Ascending aorta (tissue), 2 donors: Measurements from ENCODE around the gene SMIM20. TPM values are rescaled to one million over a fixed set of nuclear protein-coding genes. Genes with fewer than 3 reads are reported as not detected.

Experiments used
- DNase-seq, 2 donors: peaks; one replicate each; pipeline ENCODE4 v3.0.0-alpha.2; 2019; ENCODE audit warnings: low spot score in 2 of 2
- H3K27ac ChIP-seq, 2 donors: fragments of 200-600 bp; sonication (generic); one replicate each; pipeline ENCODE4 v1.5.1; 2016 to 2017; ENCODE audit warnings: mild to moderate bottlenecking in 1 of 2
- H3K27me3 ChIP-seq: fragments of 200-600 bp; sonication (generic); one replicate; pipeline ENCODE4 v1.5.1; 2017
- H3K36me3 ChIP-seq, 2 donors: fragments of 200-600 bp; sonication (generic); one replicate each; pipeline ENCODE4 v1.5.1; 2016
- H3K4me1 ChIP-seq, 2 donors: fragments of 200-600 bp; sonication (generic); one replicate each; pipeline ENCODE4 v1.5.1; 2016 to 2017; ENCODE audit warnings: mild to moderate bottlenecking in 1 of 2
- H3K4me3 ChIP-seq, 2 donors: fragments of 200-600 bp; sonication (generic); one replicate each; pipeline ENCODE4 v1.5.1; 2016 to 2017; ENCODE audit warnings: mild to moderate bottlenecking in 1 of 2
- H3K9me3 ChIP-seq, 2 donors: fragments of 200-600 bp; sonication (generic); one replicate each; pipeline ENCODE4 v1.5.1; 2016
- intact Hi-C: fragments of 100-400 bp; cut with DNase I; formaldehyde crosslinking; loops from one replicate; pipeline ENCODE4 v1.15.1; 2023
- total RNA-seq: library from RNA; depleted of rRNA; stranded (reverse); fragments of >200 nt; gene quantifications from one replicate; pipeline ENCODE4 v1.1.0, GENCODE V29; 2016
- TF ChIP-seq, protein P1 (sequence below), 3 experiments: fragments of 200-600 bp in 2 of 3; fragments of 450-650 bp in 1 of 3; sonication (generic) in 2 of 3; IDR thresholded peaks; one replicate each; pipeline ENCODE4 v1.5.1; 2016 to 2019; ENCODE audit warnings: antibody characterized with exemption in 3 of 3, mild to moderate bottlenecking in 1 of 3, moderate library complexity in 1 of 3

Gene SMIM20
- total RNA-seq, 1 donor from 2014 or later, result 5.7 TPM

DNA sequence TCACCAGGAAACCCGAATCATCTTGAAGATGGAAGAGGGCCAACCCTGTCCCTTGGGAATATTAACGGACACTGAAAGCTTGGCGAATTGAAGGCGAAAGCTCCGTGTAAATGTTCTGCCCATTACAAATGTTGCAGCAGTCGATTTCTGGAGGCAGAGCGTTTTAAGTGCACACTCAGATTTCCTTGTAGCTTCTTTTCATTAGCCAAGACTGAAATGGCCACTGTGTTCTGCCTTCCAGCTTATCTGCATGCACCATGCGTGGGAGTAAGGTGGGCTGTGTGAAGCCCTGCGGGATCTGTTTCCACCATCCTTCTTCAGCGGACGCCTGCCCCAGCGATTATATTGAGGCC, 1.3 kb downstream of the SMIM20 start:
- Histone ChIP-seq H3K27ac (no peak overlapping the region), H3K4me3 (peak overlapping the region in 1 of 2 donors; percentile 70), H3K4me1 (peaks cover 0 to 9% of the 10 kb centered on the region in 2 donors), H3K9me3 (no peaks in the 10 kb centered on the region), H3K36me3 (peaks cover 0 to 3% of the 10 kb centered on the region in 2 donors), H3K27me3 (no peaks in the 10 kb centered on the region)
- no peak for DNase-seq
- TF ChIP-seq, protein P1, sequence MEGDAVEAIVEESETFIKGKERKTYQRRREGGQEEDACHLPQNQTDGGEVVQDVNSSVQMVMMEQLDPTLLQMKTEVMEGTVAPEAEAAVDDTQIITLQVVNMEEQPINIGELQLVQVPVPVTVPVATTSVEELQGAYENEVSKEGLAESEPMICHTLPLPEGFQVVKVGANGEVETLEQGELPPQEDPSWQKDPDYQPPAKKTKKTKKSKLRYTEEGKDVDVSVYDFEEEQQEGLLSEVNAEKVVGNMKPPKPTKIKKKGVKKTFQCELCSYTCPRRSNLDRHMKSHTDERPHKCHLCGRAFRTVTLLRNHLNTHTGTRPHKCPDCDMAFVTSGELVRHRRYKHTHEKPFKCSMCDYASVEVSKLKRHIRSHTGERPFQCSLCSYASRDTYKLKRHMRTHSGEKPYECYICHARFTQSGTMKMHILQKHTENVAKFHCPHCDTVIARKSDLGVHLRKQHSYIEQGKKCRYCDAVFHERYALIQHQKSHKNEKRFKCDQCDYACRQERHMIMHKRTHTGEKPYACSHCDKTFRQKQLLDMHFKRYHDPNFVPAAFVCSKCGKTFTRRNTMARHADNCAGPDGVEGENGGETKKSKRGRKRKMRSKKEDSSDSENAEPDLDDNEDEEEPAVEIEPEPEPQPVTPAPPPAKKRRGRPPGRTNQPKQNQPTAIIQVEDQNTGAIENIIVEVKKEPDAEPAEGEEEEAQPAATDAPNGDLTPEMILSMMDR (IDR thresholded peaks at IDR 0.05), result no peak
- intact Hi-C loops, result loop anchor here (10.0 kb wide), 4 partner anchors 601 to 1329 kb away; partner anchors contain the start of genes TBC1D19 and ZCCHC4

DNA sequence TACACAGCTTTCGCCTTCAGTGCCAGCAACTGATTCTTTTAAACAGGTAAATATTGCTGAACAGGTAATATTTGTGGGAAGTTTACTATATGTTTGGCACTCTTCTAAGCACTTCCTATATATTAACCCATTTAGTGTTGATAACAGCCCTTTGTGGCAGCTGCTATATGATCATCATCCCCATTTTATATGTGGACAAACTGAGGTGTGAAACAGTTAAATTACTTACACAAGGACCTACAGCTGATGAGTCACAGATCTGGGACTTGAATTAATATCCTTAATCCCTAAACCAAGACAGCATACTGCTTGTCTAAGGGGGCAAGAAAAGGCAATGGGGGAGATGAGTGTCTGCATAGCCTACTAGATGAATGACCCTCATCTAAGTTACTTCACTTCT, 2.9 kb downstream of the SMIM20 start:
- Histone ChIP-seq H3K27ac (no peak overlapping the region), H3K4me1 (peaks cover 0 to 9% of the 10 kb centered on the region in 2 donors), H3K4me3 (no peak overlapping the region), H3K9me3 (no peaks in the 10 kb centered on the region), H3K27me3 (no peaks in the 10 kb centered on the region), H3K36me3 (peaks cover 0 to 3% of the 10 kb centered on the region in 2 donors)
- intact Hi-C loops, result loop anchor here (10.0 kb wide), 4 partner anchors 602 to 1328 kb away; partner anchors contain the start of genes TBC1D19 and ZCCHC4
- TF ChIP-seq, protein P1 (IDR thresholded peaks at IDR 0.05), result no peak
- DNase-seq, result no peak

DNA sequence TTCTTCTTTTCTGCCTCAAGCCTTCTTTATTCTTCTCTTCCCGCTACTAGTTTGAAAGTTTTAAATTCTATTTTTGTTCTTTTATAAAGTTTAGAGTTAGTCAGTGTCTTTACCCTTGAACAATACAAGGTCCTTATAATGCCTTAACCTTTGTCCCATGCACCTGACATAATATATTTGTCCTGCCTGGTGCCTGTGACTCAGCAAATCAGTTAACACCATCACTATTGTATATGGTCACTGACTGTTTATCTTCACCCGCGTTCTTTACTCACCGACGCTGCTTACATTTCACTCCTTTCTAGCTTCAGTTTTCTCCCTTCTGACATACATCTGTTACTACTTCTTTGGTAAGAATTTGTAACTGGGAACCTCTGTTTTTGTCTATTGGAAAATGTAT, 5.7 kb downstream of the SMIM20 start:
- no peak for DNase-seq
- H3K27me3 ChIP-seq, result no peaks in the 10 kb centered on the region
- H3K4me3 ChIP-seq, result no peak overlapping the region
- peaks cover 0 to 3% of the 10 kb centered on the region in 2 donors for H3K36me3 ChIP-seq
- H3K9me3 ChIP-seq, result no peaks in the 10 kb centered on the region
- peaks cover 0 to 3% of the 10 kb centered on the region in 2 donors for H3K4me1 ChIP-seq
- H3K27ac ChIP-seq, result no peak overlapping the region
- intact Hi-C loops, result loop anchor here (10.0 kb wide), 4 partner anchors 605 to 1325 kb away; partner anchors contain the start of genes TBC1D19 and ZCCHC4
- TF ChIP-seq, protein P1 (IDR thresholded peaks at IDR 0.05), result no peak

DNA sequence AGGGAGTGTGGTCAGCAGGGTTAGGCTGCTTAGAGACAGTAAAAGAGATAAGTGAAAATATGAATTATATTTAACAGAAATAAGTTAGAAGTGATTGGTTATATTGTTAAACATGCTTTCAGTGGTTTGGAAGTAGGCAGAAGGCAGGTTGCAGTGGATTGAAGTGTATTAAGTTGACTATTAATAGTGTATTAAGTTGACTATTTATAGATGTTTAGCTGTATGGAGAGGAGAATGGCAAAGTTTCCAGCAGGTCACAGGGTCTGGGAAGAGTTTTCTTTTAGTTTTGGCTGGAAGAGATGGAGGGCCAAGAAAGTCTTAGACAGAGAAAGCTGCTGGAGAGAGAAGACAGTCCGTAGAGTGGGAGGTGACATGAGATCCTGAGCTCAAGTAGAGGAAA, 7.9 kb downstream of the SMIM20 start:
- intact Hi-C loops, result no loop called here

DNA sequence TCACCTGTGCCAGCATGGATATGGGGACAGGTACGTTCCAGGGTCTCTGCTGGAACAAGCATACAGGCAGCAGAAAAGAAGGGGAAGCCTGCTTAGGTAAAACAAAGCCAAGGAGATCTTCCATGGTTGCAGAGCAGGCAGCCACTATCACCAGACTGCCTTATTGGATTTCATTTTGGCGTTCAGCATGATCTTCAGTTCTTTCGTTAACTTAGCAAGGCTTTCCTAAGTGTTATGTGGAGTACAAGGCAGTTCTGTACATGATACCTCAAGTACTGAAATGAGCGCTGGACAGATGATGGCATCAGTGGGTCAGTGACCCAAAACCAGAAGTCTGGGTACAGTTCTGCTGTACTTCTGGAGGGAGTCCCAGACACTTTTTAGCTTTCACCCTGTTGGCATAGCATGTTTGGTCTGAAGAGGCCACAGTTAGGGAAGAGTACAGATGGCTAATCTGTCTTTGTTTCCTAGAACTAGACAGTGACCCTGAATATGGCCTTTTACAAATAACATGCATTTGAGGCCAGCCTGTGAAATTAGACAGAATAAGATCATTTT, 8.9 kb downstream of the SMIM20 start:
- DNase-seq, result no peak
- no peaks in the 10 kb centered on the region for H3K4me1 ChIP-seq
- no peak overlapping the region for H3K27ac ChIP-seq
- peaks cover 0 to 3% of the 10 kb centered on the region in 2 donors for H3K36me3 ChIP-seq
- no peak overlapping the region for H3K4me3 ChIP-seq
- TF ChIP-seq, protein P1 (IDR thresholded peaks at IDR 0.05), result no peak
- H3K27me3 ChIP-seq, result no peaks in the 10 kb centered on the region
- no peaks in the 10 kb centered on the region for H3K9me3 ChIP-seq
- intact Hi-C loops, result no loop called here

More for the DNA sequence above, 7.9 kb downstream of the SMIM20 start:
- Histone ChIP-seq H3K4me3 (no peak overlapping the region), H3K4me1 (no peaks in the 10 kb centered on the region), H3K27ac (no peak overlapping the region), H3K36me3 (peaks cover 0 to 3% of the 10 kb centered on the region in 2 donors), H3K9me3 (no peaks in the 10 kb centered on the region), H3K27me3 (no peaks in the 10 kb centered on the region)
- DNase-seq, result no peak
- TF ChIP-seq, protein P1 (IDR thresholded peaks at IDR 0.05), result no peak
